ENCODE measurements around the gene MUC7. TPM values are rescaled to one million over a fixed set of nuclear protein-coding genes. Genes with fewer than 3 reads are reported as not detected.

Gene MUC7
- total RNA-seq, 1 experiment from 2014 or later = not detected

- H3K4me1 ChIP-seq (ENCODE audit: control insufficient read depth in 1 of 2, insufficient read depth in 2 of 2, low read length in 2 of 2) = no peaks in the 10 kb centered on the region
- intact Hi-C loops (cut with micrococcal nuclease) = no loop called here
- no peak for ATAC-seq
Observed at GRCh38 chr4:70511365-70511764, 39.4 kb downstream of the MUC7 start.

GRCh38 chr4:70515367-70516250, 43.6 kb downstream of the MUC7 start:
- ChIA-PET RAD21 (ENCODE audit: low non-redundant PET in 1 of 2, low total read pairs in 2 of 2, uncharacterized antibody in 2 of 2, unreplicated experiment in 2 of 2) (no interaction called here), CTCF (no interaction called here), POLR2A (no interaction called here)
- DNase-seq (ENCODE audit: low read depth, low spot score) (no peak), ATAC-seq (no peak)
- H3K9me3 ChIP-seq (ENCODE audit: control insufficient read depth in 1 of 2, insufficient read depth in 1 of 2, low read depth in 1 of 2, low read length in 2 of 2) = no peaks in the 10 kb centered on the region
- H3K9me2 ChIP-seq (ENCODE audit: insufficient read depth) = no peaks in the 10 kb centered on the region
- no peak overlapping the region for H3K4me2 ChIP-seq (ENCODE audit: low read length)
- no peak overlapping the region for H3K9ac ChIP-seq (ENCODE audit: low read length)
- no peaks in the 10 kb centered on the region for H4K20me1 ChIP-seq (ENCODE audit: insufficient read depth)
- H3K4me1 ChIP-seq (ENCODE audit: control insufficient read depth in 1 of 2, insufficient read depth in 2 of 2, low read length in 2 of 2) = no peaks in the 10 kb centered on the region
- H3K4me3 ChIP-seq (replicated peaks in 1 of 2; ENCODE audit: low read depth in 1 of 2, low read length in 2 of 2) = no peak overlapping the region
- H2AFZ ChIP-seq (ENCODE audit: low read depth, low read length, poor library complexity, severe bottlenecking) = no peak overlapping the region
- TF ChIP-seq JUND (IDR thresholded peaks at IDR 0.05) = no peak
- no peak for TF ChIP-seq EGR1 (IDR thresholded peaks at IDR 0.05; ENCODE audit: low read depth)
- TF ChIP-seq, protein P1, sequence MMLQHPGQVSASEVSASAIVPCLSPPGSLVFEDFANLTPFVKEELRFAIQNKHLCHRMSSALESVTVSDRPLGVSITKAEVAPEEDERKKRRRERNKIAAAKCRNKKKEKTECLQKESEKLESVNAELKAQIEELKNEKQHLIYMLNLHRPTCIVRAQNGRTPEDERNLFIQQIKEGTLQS (IDR thresholded peaks at IDR 0.05) = no peak
- TF ChIP-seq, protein P2, sequence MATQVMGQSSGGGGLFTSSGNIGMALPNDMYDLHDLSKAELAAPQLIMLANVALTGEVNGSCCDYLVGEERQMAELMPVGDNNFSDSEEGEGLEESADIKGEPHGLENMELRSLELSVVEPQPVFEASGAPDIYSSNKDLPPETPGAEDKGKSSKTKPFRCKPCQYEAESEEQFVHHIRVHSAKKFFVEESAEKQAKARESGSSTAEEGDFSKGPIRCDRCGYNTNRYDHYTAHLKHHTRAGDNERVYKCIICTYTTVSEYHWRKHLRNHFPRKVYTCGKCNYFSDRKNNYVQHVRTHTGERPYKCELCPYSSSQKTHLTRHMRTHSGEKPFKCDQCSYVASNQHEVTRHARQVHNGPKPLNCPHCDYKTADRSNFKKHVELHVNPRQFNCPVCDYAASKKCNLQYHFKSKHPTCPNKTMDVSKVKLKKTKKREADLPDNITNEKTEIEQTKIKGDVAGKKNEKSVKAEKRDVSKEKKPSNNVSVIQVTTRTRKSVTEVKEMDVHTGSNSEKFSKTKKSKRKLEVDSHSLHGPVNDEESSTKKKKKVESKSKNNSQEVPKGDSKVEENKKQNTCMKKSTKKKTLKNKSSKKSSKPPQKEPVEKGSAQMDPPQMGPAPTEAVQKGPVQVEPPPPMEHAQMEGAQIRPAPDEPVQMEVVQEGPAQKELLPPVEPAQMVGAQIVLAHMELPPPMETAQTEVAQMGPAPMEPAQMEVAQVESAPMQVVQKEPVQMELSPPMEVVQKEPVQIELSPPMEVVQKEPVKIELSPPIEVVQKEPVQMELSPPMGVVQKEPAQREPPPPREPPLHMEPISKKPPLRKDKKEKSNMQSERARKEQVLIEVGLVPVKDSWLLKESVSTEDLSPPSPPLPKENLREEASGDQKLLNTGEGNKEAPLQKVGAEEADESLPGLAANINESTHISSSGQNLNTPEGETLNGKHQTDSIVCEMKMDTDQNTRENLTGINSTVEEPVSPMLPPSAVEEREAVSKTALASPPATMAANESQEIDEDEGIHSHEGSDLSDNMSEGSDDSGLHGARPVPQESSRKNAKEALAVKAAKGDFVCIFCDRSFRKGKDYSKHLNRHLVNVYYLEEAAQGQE (IDR thresholded peaks at IDR 0.05; ENCODE audit: low read depth) = no peak
- no peak for TF ChIP-seq EZH2phosphoT487 (IDR thresholded peaks at IDR 0.05; ENCODE audit: borderline replicate concordance)
- no peak for TF ChIP-seq POLR2AphosphoS5 (IDR thresholded peaks at IDR 0.05; ENCODE audit: low read depth, low read length)
- TF ChIP-seq, protein P3, sequence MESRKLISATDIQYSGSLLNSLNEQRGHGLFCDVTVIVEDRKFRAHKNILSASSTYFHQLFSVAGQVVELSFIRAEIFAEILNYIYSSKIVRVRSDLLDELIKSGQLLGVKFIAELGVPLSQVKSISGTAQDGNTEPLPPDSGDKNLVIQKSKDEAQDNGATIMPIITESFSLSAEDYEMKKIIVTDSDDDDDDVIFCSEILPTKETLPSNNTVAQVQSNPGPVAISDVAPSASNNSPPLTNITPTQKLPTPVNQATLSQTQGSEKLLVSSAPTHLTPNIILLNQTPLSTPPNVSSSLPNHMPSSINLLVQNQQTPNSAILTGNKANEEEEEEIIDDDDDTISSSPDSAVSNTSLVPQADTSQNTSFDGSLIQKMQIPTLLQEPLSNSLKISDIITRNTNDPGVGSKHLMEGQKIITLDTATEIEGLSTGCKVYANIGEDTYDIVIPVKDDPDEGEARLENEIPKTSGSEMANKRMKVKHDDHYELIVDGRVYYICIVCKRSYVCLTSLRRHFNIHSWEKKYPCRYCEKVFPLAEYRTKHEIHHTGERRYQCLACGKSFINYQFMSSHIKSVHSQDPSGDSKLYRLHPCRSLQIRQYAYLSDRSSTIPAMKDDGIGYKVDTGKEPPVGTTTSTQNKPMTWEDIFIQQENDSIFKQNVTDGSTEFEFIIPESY (IDR thresholded peaks at IDR 0.05; ENCODE audit: extremely low read depth, insufficient replicate concordance, low read length) = no peak
- no peak for TF ChIP-seq MAX (IDR thresholded peaks at IDR 0.05)
- TF ChIP-seq RAD21 (IDR thresholded peaks at IDR 0.05; ENCODE audit: low read depth) = no peak
- no TSS peak for BruUV-seq (replicated peaks)
- no peaks in the 10 kb centered on the region for H3K27me3 ChIP-seq (ENCODE audit: insufficient read depth, low read length)
- no peaks in the 10 kb centered on the region for H3K79me2 ChIP-seq (ENCODE audit: insufficient read depth, low read length)
- no peak overlapping the region for H3K27ac ChIP-seq (ENCODE audit: low read depth, low read length)
- H3K36me3 ChIP-seq (ENCODE audit: control insufficient read depth in 1 of 2, insufficient read depth in 2 of 2, low read length in 2 of 2) = no peaks in the 10 kb centered on the region
- intact Hi-C loops (cut with micrococcal nuclease) = no loop called here

More at GRCh38 chr4:70511365-70511764, 39.4 kb downstream of the MUC7 start:
- Histone ChIP-seq H3K27ac (ENCODE audit: low read depth, low read length) (no peak overlapping the region), H3K9me2 (ENCODE audit: insufficient read depth) (no peaks in the 10 kb centered on the region), H3K4me2 (ENCODE audit: low read length) (no peak overlapping the region), H3K36me3 (ENCODE audit: control insufficient read depth in 1 of 2, insufficient read depth in 2 of 2, low read length in 2 of 2) (no peaks in the 10 kb centered on the region), H3K4me3 (replicated peaks in 1 of 2; ENCODE audit: low read depth in 1 of 2, low read length in 2 of 2) (no peak overlapping the region), H3K79me2 (ENCODE audit: insufficient read depth, low read length) (no peaks in the 10 kb centered on the region), H4K20me1 (ENCODE audit: insufficient read depth) (no peaks in the 10 kb centered on the region), H2AFZ (ENCODE audit: low read depth, low read length, poor library complexity, severe bottlenecking) (no peak overlapping the region), H3K9me3 (ENCODE audit: control insufficient read depth in 1 of 2, insufficient read depth in 1 of 2, low read depth in 1 of 2, low read length in 2 of 2) (no peaks in the 10 kb centered on the region), H3K9ac (ENCODE audit: low read length) (no peak overlapping the region), H3K27me3 (ENCODE audit: insufficient read depth, low read length) (no peaks in the 10 kb centered on the region)
- TF ChIP-seq CBX3 (IDR thresholded peaks at IDR 0.05; ENCODE audit: low read depth) (no peak), SRF (IDR thresholded peaks at IDR 0.05; ENCODE audit: low read depth) (no peak), YY1 (IDR thresholded peaks at IDR 0.05; ENCODE audit: extremely low read depth, insufficient replicate concordance, low read depth, low read length) (no peak)
- no peak for DNase-seq (ENCODE audit: low read depth, low spot score)
- CTCF ChIA-PET = no interaction called here
- RAD21 ChIA-PET (ENCODE audit: low non-redundant PET in 1 of 2, low total read pairs in 2 of 2, uncharacterized antibody in 2 of 2, unreplicated experiment in 2 of 2) = no interaction called here
- POLR2A ChIA-PET = interaction anchor here (1.4 kb wide), 1 partner anchor 10 kb away, joined by 4 read pairs; no protein-coding TSS in a partner anchor
- no TSS peak for BruUV-seq (replicated peaks)

All from HCT116 (cell line).